Glutamatergic neuron (in vitro differentiated cells): Measurements from ENCODE around the gene CS. TPM values are rescaled to one million over a fixed set of nuclear protein-coding genes. Genes with fewer than 3 reads are reported as not detected.

Experiments
- DNase-seq: peaks from one replicate; pipeline ENCODE4 v3.0.0; 2022
- H3K27ac Mint-ChIP-seq: one replicate; pipeline ENCODE4 v1.8.0; 2020; ENCODE audit warnings: mild to moderate bottlenecking, mixed read lengths, inconsistent platforms; ENCODE audit not compliant: unreplicated experiment
- H3K27me3 Mint-ChIP-seq: one replicate; pipeline ENCODE4 v1.8.0; 2020; ENCODE audit warnings: mild to moderate bottlenecking, moderate library complexity, mixed read lengths, inconsistent platforms; ENCODE audit not compliant: unreplicated experiment
- H3K36me3 Mint-ChIP-seq: one replicate; pipeline ENCODE4 v1.8.0; 2020; ENCODE audit warnings: mild to moderate bottlenecking, mixed read lengths, inconsistent platforms; ENCODE audit not compliant: unreplicated experiment
- H3K4me1 Mint-ChIP-seq: one replicate; pipeline ENCODE4 v1.8.0; 2020; ENCODE audit warnings: mild to moderate bottlenecking, low read depth, mixed read lengths, inconsistent platforms; ENCODE audit not compliant: unreplicated experiment
- H3K4me3 Mint-ChIP-seq: one replicate; pipeline ENCODE4 v1.8.0; 2020; ENCODE audit warnings: mild to moderate bottlenecking, mixed read lengths, inconsistent platforms; ENCODE audit not compliant: unreplicated experiment
- H3K9me3 Mint-ChIP-seq: one replicate; pipeline ENCODE4 v1.8.0; 2020; ENCODE audit warnings: mild to moderate bottlenecking, moderate library complexity, mixed read lengths, inconsistent platforms; ENCODE audit not compliant: unreplicated experiment
- total RNA-seq: library from RNA; stranded (reverse); fragmentation: NEBNext Ultra II Directional; extraction: Animal tissue kit (Norgen Biotek cat#: 25700); gene quantifications from one replicate; pipeline ENCODE4 v1.2.1, GENCODE V29; 2021; ENCODE audit not compliant: unreplicated experiment
- TF ChIP-seq, protein P1 (sequence below): fragments of 200-600 bp; sonication (generic); IDR thresholded peaks from one replicate; pipeline ENCODE4 v1.5.0; 2021; ENCODE audit not compliant: partially characterized antibody, unreplicated experiment

The CS gene
- total RNA-seq, 1 donor from 2014 or later = 257 TPM

DNA sequence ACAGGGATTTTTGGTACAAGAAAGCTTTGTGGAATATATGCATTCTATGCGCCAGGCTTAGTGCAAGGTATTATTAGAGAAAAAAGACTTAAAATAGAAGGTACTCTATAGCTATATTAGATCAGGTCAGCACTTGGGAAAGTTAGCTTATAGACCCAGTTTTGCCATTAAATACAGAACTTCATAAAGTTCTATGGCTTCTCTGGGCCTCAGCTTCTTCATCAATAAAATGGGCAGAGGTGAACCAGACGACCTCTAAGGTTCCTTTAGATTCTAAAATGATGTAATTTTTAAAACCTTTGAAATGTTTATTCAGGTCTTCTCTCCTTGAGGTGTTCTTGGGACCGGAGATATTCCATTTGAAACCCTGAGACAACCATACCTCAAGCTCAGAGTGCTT is 8.6 kb upstream of the CS start:
- Mint-ChIP-seq H3K9me3 (peaks cover 2% of the 10 kb centered on the region), H3K36me3 (no peaks in the 10 kb centered on the region), H3K4me3 (no peak overlapping the region), H3K27ac (no peak overlapping the region), H3K4me1 (no peaks in the 10 kb centered on the region), H3K27me3 (no peaks in the 10 kb centered on the region)
- DNase-seq = no peak
- TF ChIP-seq, protein P1, sequence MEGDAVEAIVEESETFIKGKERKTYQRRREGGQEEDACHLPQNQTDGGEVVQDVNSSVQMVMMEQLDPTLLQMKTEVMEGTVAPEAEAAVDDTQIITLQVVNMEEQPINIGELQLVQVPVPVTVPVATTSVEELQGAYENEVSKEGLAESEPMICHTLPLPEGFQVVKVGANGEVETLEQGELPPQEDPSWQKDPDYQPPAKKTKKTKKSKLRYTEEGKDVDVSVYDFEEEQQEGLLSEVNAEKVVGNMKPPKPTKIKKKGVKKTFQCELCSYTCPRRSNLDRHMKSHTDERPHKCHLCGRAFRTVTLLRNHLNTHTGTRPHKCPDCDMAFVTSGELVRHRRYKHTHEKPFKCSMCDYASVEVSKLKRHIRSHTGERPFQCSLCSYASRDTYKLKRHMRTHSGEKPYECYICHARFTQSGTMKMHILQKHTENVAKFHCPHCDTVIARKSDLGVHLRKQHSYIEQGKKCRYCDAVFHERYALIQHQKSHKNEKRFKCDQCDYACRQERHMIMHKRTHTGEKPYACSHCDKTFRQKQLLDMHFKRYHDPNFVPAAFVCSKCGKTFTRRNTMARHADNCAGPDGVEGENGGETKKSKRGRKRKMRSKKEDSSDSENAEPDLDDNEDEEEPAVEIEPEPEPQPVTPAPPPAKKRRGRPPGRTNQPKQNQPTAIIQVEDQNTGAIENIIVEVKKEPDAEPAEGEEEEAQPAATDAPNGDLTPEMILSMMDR = no peak

DNA sequence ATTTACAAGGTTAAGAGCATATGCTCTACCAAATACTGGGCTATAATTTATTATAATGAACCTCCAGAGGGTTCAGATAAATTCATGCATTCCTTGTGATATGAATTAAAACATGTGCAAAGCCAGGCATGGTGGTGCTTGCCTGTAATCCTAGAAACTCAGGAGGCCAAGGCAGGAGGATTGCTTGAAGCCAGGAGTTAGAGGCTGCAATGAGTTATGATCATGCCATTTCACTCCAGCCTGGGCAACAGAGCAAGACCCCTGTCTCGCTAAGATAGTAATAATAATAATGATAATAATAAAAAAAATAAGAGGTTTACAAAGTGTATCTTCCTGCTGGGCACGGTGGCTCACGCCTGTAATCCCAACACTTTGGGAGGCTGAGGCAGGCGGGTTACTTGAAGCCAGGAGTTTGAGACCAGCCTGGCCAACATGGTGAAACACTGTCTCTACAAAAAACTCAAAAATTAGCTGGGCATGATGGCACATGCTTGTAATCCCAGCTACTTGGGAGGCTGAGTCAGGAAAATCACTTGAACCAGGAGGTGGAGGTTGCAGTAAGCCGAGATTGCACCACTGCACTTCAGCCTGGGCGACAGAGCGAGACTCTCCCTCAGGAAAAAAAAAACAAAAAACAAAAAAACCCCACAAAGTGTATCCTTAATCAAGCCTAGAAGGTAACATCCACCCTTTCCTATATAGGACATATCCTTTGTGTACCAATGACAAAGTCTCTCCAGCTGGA is 7.3 kb upstream of the CS start:
- no peaks in the 10 kb centered on the region for H3K36me3 Mint-ChIP-seq
- no peak for DNase-seq
- TF ChIP-seq, protein P1 = no peak
- H3K27ac Mint-ChIP-seq = no peak overlapping the region
- no peak overlapping the region for H3K4me3 Mint-ChIP-seq
- H3K27me3 Mint-ChIP-seq = no peaks in the 10 kb centered on the region
- H3K9me3 Mint-ChIP-seq = peaks cover 2% of the 10 kb centered on the region
- no peaks in the 10 kb centered on the region for H3K4me1 Mint-ChIP-seq

DNA sequence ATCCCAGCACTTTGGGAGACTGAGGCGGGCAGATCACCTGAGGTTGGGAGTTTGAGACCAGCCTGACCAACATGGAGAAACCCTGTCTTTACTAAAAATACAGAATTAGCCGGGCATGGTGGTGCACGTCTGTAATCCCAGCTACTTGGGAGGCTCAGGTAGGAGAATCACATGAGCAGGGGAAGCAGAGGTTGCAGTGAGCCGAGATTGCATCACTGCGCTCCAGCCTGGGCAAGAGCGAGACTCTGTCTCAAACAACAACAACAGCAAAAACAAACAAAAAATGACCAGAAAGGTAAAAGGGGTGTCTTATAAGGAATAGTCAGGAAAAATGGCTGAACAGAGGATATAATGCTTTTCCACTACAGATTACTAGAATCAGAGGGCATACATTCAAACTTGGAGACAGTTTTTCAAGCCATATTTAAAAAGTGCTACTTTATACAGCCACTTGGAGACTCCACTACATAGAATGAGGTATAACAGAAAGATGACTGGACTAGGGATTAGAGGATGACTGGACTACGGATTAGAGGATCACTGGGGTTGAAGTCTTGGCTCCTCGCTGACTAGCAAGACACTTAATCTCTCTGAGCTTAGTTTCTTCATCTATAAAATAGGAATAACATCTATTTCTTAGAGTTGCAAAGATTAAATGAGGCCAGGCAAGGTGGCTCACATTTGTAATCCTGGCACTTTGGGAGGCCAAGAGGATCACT is 4.9 kb upstream of the CS start:
- DNase-seq = no peak
- H3K9me3 Mint-ChIP-seq = peaks cover 4% of the 10 kb centered on the region
- peaks cover 2% of the 10 kb centered on the region for H3K27me3 Mint-ChIP-seq
- no peak overlapping the region for H3K4me3 Mint-ChIP-seq
- no peaks in the 10 kb centered on the region for H3K36me3 Mint-ChIP-seq
- peaks cover 10% of the 10 kb centered on the region for H3K4me1 Mint-ChIP-seq
- H3K27ac Mint-ChIP-seq = peak overlapping the region; percentile 52
- TF ChIP-seq, protein P1 = no peak

DNA sequence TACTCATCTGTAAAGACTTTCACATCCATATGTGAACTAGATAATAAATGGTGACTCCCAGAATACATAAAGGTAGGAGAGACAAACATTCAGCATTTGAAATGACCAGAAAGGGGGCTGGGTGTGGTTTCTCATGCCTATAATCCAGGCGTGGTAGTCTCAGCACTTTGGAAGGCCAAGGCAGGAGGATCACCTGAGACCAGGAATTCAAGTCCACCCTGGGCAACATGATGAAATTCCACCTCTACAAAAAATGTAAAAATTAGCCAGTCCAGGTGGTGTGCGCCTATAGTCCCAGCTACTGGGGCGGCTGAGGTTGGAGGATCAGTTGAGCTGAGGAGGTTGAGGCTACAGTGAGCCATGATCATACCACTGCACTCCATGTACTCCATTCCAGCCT is 4.1 kb upstream of the CS start:
- DNase-seq = no peak
- Mint-ChIP-seq H3K36me3 (no peaks in the 10 kb centered on the region), H3K27ac (no peak overlapping the region), H3K27me3 (peaks cover 2% of the 10 kb centered on the region), H3K4me1 (peaks cover 10% of the 10 kb centered on the region), H3K9me3 (peaks cover 8% of the 10 kb centered on the region), H3K4me3 (no peak overlapping the region)
- TF ChIP-seq, protein P1 = no peak
